ENCODE data around the gene ASTN2. TPM values are rescaled to one million over a fixed set of nuclear protein-coding genes. Genes with fewer than 3 reads are reported as not detected.

Gene ASTN2
- total and polyA plus RNA-seq, 2 donors (not counting 3 experiments of a cell fraction or from before 2014, with no cell fraction given) = 1.0 to 1.9 TPM

DNA sequence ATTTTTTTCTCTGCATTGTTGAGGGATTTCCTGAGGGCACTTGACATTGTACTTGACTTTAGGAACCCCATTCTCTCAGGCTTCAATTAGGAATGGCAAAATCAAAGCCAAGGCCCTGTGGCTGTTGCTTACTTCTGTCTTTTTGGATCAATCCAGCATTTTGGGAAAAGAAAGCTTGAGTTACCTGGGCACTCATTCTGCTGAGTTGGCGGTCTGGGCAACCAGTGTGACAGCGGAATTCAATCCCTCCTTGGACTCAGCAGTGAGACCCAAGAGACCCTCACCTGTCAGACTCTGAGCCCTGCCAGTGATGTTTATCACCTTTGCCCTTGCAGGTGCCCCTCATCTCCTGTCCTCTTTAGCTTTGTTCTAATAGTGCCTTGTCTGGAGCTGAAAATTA, 1036.0 kb downstream of the ASTN2 start:
- BruUV-seq (replicated peaks) = no TSS peak
- Histone ChIP-seq H3K9me3 (replicated peaks; ENCODE audit: control insufficient read depth, insufficient read depth, low read length) (no peaks in the 10 kb centered on the region), H3K9ac (replicated peaks; ENCODE audit: extremely low read depth, insufficient read depth, low read length) (no peak overlapping the region), H3K4me1 (ENCODE audit: control insufficient read depth, extremely low read depth, insufficient read depth, low read length) (no peaks in the 10 kb centered on the region), H3K27ac (ENCODE audit: insufficient read depth, low read depth, low read length) (no peak overlapping the region), H3K4me3 (replicated peaks in 1 of 3; ENCODE audit: insufficient read depth in 1 of 3, low read depth in 1 of 3, low read length in 3 of 3) (no peak overlapping the region), H3K36me3 (ENCODE audit: control insufficient read depth in 2 of 2, extremely low read depth in 1 of 2, insufficient read depth in 2 of 2, low read length in 2 of 2) (no peaks in the 10 kb centered on the region), H4K20me1 (replicated peaks; ENCODE audit: control insufficient read depth, extremely low read depth, insufficient read depth, low read length) (no peaks in the 10 kb centered on the region), H2AFZ (ENCODE audit: low read depth, low read length) (no peak overlapping the region), H3K4me2 (ENCODE audit: insufficient read depth, low read length) (no peak overlapping the region), H3K79me2 (ENCODE audit: control insufficient read depth, insufficient read depth, low read length) (no peaks in the 10 kb centered on the region), H3K9me1 (replicated peaks; ENCODE audit: control insufficient read depth, extremely low read depth, insufficient read depth, low read length) (no peaks in the 10 kb centered on the region), H3K27me3 (ENCODE audit: control insufficient read depth in 2 of 2, insufficient read depth in 2 of 2, low read length in 2 of 2) (no peaks in the 10 kb centered on the region)
- FAIRE-seq (no peak), DNase-seq (ENCODE audit: low read depth, low spot score) (no peak)
- intact Hi-C loops (cut with micrococcal nuclease) (no loop called here), dilution Hi-C loops (cut with MboI; ENCODE audit: extremely low pct_ligation_motif_present, low sequenced_read_pairs) (no loop called here)
- TF ChIP-seq, protein P1, sequence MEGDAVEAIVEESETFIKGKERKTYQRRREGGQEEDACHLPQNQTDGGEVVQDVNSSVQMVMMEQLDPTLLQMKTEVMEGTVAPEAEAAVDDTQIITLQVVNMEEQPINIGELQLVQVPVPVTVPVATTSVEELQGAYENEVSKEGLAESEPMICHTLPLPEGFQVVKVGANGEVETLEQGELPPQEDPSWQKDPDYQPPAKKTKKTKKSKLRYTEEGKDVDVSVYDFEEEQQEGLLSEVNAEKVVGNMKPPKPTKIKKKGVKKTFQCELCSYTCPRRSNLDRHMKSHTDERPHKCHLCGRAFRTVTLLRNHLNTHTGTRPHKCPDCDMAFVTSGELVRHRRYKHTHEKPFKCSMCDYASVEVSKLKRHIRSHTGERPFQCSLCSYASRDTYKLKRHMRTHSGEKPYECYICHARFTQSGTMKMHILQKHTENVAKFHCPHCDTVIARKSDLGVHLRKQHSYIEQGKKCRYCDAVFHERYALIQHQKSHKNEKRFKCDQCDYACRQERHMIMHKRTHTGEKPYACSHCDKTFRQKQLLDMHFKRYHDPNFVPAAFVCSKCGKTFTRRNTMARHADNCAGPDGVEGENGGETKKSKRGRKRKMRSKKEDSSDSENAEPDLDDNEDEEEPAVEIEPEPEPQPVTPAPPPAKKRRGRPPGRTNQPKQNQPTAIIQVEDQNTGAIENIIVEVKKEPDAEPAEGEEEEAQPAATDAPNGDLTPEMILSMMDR (IDR thresholded peaks at IDR 0.05; ENCODE audit: extremely low read depth in 1 of 2, insufficient read depth in 1 of 2, low read depth in 1 of 2, low read length in 2 of 2) = no peak
- no peak for TF ChIP-seq JUN (IDR thresholded peaks at IDR 0.05; ENCODE audit: borderline replicate concordance, insufficient read depth, insufficient read length, low read depth)
- TF ChIP-seq EZH2 (IDR thresholded peaks at IDR 0.05; ENCODE audit: borderline replicate concordance, low read depth, low read length, severe bottlenecking) = no peak
- no peak for TF ChIP-seq MYC (IDR thresholded peaks at IDR 0.05; ENCODE audit: low read depth, low read length)
- no peak for TF ChIP-seq GATA2 (IDR thresholded peaks at IDR 0.05; ENCODE audit: insufficient read depth, insufficient read length, low read depth, low read length)
- TF ChIP-seq, protein P2, sequence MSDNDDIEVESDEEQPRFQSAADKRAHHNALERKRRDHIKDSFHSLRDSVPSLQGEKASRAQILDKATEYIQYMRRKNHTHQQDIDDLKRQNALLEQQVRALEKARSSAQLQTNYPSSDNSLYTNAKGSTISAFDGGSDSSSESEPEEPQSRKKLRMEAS (IDR thresholded peaks at IDR 0.05; ENCODE audit: insufficient read depth, insufficient read length) = no peak
- no peak for TF ChIP-seq POLR2A (IDR thresholded peaks at IDR 0.05; ENCODE audit: low read depth, low read length)
- TF ChIP-seq POLR2AphosphoS5 (IDR thresholded peaks at IDR 0.05; ENCODE audit: insufficient read depth, low read depth, low read length) = no peak
- TF ChIP-seq FOS (IDR thresholded peaks at IDR 0.05; ENCODE audit: borderline replicate concordance, insufficient read depth, low read length) = no peak
- ChIA-PET POLR2A (no interaction called here), CTCF (no interaction called here)

All from endothelial cell of umbilical vein (primary cell).